GM18508 (cell line): ENCODE data around the gene HS1BP3.

Source experiments
- ATAC-seq: cut with Tn5 transposase; IDR thresholded peaks from one replicate; pipeline ENCODE4 v1.9.1; 2021; ENCODE audit warnings: moderate number of reproducible peaks; ENCODE audit not compliant: insufficient read depth, unreplicated experiment

The HS1BP3 gene

GRCh38 chr2:20664431-20665242 lies 13.7 kb upstream of the HS1BP3 start:
- no peak for ATAC-seq

GRCh38 chr2:20664071-20664390 lies 13.1 kb upstream of the HS1BP3 start:
- no peak for ATAC-seq

DNA sequence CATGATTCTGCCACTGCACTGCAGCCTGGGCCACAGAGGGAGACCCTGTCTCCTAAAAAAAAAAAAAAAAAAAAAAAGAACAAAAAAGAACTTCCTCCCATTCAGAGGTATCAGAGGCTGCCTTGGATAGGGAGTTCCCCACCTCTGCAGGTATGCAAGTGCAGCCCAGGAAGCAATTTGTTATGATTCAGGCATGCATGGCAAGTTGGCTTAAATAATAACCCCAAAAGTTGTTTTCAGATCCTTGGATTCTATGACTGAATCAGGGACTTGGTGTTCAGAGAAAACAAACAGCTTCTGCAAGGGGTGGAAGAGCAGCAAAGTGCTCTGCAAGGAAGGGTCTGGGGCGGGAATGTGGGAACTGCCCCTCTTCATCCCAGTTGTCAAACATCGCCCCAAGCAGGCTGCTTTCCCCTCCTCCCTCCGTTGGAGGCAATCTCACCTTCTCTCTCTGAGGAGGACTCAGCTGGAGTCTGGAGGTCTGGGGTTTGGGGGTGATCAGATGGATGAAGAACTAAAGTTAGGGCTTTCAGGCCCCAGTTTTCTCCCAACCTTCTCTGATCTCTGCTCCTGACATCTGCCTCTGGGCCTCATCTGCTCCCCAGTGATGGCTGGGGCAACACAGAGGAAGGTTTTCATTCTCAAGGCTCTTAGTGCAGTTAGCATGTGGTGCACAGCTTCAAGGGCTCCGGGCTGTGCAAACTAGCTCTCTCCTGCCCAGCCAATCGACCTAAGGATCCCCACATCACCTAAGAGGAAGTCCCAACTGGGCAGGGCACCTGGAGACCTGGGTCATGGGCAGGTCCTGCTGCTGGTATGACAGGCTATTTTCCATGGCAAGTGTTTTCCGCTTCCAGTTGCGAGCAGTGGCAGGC lies 12.5 kb upstream of the HS1BP3 start:
- ATAC-seq, result no peak

DNA sequence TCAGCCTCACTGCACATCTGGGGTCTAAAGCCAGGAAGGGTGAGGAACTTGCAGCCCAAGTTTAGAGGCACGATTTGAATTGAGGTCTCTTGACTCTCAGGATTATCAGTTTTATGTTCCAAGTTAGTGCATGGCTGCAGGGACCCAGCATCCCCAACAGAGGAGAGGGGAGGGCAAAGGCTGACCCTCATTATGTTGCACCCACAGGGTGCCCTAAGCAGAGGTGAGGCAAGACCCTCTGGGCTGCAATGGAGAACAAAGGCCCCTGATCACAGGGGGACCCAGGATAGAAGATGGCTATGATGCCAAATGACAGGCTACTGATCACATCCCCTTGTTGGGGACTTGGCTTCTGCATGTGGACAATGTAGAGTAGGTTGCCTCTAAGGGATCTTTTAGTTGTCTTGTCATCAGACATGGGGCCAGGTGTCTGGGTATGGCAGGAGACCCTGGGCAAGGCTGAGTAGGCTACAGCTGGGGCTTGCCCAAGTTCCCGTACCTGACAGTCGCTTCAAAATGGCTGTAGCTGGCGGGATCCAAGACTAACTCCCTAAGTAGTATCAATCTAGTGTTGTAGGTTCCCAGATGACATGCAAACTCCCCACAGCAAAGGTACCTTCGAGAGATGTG lies 11.5 kb upstream of the HS1BP3 start:
- no peak for ATAC-seq

DNA sequence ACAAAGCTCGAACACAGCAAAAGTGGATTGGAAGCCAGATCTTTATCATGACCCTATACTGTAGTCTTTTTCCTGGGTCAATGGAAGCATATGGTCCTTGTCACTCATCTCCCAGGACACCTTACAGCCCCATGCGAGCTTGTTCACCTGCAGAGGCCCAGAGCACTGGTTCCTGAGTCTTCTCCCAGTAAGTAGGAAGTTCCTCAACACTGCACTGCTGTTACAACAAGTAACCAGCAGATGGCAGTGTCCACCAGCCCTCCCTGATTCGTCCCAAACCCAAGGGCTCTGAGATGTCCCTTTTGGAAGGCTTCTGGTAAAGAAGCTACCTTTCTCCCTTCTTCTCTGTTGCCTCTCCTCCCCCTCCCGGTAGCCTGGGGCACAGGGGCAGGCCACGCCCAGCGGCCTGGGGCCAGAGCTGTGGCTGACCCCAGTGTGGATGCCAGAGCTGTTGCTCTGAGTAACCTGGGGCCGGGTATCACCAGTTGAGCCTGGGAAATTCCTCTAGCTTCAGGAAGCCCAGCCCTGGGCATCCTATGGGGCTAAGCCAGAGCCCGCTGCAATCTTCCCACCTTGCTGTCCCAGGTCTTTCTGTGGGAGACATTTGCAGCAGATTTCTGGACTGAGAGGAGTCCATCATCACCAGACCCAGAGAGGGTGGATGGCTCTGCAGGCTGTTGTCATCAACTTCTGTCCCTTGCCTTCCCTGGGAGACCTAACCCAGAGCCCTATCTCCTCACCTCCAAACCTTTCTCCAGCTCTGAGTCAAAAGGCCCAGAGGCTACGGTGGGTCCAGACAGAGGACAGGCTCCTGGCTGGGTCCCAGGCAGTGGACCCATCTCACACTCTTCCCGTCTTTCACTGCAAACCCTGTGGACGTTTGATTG lies 10.8 kb upstream of the HS1BP3 start:
- ATAC-seq, result peak; percentile 49

GRCh38 chr2:20660506-20661420 lies 9.9 kb upstream of the HS1BP3 start:
- no peak for ATAC-seq

- no peak for ATAC-seq
Observed at GRCh38 chr2:20657522-20658235, 6.8 kb upstream of the HS1BP3 start.

- no peak for ATAC-seq
Observed at GRCh38 chr2:20656561-20656960, 5.7 kb upstream of the HS1BP3 start.

DNA sequence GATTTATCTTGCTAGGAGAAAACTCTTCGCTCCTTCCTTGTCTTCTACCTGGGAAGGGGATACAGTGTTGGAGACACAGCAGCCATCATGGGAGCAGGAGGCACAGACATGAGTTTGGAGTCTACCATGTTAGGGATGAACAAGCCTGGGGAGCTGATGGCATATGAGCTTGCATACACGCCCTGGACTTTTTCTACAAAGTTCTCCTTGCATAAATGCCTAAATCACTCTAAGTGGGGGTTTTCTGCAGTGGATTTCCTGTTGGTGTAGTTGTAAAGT lies 3.6 kb upstream of the HS1BP3 start:
- no peak for ATAC-seq

GRCh38 chr2:20653695-20654534 lies 3.0 kb upstream of the HS1BP3 start:
- no peak for ATAC-seq

- ATAC-seq, result no peak
Observed at GRCh38 chr2:20652673-20653575, 2.0 kb upstream of the HS1BP3 start.

DNA sequence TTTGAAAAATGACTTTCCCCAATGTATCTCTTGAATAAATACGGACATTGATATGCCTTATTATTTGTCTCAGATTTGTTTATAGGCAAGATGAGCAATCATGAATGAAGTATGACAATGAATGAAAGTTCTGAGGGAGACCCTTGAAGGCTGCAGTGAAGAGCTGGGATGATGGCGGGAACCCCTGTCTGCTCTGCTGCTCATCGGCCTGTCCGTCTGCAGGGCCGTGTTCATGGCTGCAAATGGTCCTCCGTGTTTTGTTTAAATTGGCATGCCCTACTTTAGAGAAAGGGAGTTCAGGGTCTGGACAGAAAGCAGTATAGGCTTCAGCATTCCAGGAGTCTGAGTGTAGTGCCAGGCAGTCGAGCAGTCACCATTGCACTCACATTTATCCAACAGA lies 1.2 kb upstream of the HS1BP3 start:
- ATAC-seq, result no peak

DNA sequence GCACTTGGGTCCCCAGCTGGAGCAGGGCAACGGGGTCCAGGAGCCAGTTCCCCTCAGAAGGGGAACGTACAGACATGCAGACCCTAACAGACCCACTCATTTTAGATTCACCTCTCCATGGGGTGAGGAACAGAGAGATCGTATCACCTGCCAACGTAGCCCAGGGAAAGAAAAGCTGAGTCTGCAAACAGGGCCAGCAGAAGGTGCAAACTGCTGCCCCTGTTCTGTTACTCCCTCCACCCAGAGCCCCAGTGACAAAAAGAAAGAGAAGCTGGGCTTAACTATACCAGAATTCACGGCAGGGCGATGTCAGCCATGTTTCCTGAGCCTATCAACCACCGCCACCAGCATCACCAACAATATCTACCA lies 817 bp upstream of the HS1BP3 start:
- ATAC-seq, result no peak

DNA sequence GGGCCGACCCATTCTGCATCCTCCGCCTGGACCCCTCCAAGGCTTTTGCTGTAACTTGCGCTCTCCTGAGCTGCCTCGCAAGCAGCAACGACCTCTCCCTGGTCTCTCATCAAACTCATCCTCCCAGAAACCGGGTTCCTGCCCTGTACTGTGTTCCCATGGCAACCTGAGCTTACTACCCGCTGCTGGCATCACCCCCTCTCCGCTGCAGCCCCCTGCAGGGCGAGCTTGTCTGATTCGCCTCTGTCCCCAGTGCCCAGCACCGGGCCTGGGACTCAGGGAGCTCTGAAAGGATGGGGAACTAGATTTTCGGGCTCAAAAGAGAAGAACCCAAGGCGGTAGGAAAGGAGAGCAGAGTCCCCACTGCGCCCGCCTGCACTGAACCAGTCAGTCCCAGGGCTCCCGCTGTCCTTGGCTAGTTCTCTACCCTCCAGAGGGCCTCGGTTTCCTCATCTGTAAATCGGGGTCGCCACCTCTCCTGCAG lies 463 bp downstream of the HS1BP3 start:
- peak; percentile 18 for ATAC-seq

DNA sequence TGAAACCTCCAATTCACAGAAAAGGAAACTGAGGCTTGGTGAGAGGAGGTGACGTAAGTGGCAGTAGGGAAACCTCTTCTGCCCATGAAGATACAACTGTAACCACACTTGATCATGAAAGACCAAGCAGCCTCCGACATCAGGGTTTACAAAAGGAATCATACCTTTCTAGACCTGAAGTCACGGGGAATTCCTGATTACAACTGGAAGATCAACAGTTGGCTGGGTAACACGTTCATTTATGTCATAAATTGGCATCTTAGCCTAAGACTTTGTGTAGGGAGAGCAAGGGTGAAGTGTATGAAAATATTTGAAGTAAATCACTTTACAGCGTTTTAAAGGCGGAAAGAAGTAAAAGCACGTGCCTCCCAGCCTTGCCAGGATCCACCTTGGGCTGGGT lies 922 bp downstream of the HS1BP3 start:
- no peak for ATAC-seq

- ATAC-seq, result no peak
Observed at GRCh38 chr2:20649576-20649975, 1.3 kb downstream of the HS1BP3 start.

DNA sequence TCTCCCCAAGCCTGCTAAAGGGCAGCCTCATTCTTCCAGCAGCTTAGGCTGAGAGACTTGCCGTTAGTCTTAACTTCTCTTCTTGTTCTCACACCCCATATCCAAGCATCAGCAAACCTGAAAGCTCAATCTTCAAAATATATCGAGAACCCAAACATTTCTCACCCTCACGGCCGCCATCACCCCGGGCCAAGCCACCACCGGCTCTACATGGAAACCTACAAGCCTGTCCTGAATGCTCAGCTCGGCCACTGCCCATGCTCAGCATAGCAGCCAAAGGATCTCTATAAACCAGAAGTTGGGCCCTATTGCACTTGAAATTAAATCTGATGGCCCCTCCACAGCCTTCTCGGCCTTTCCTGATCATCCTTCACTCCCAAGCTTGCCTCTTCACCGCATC lies 2.1 kb downstream of the HS1BP3 start:
- no peak for ATAC-seq
